Natural killer cell (primary cell): ENCODE results near the gene ABO. TPM values are rescaled to one million over a fixed set of nuclear protein-coding genes. Genes with fewer than 3 reads are reported as not detected.

Experiments used
- total RNA-seq, 4 donors: library from RNA; stranded (reverse); fragments of 120-200 nt in 1 of 4; gene quantifications; one replicate each; pipeline versions ENCODE4 v1.2.3 to v1.2.4, GENCODE V29; 2013 to 2022

Gene ABO
- total RNA-seq, 3 donors from 2014 or later (not counting 1 experiment from before 2014, with no cell fraction given), result 0.20 to 4.2 (median 0.56) TPM

Other genes starting within 250 kb of the ABO start
- gene GTF3C5, start 244.2 kb downstream of the ABO start, total RNA-seq, result 10 to 100 TPM; 52.6 to 69.2 (median 60.4) TPM
- gene CEL, start 213.2 kb downstream of the ABO start, total RNA-seq, result under 1 TPM; 0.18 to 0.68 (median 0.42) TPM
- 100 to 1,000 TPM; 206 to 250 (median 208) TPM for gene RALGDS, start 154.0 kb downstream of the ABO start, total RNA-seq
- gene GBGT1, start 111.3 kb downstream of the ABO start, total RNA-seq, result 1 to 10 TPM; 1.4 to 2.2 (median 1.7) TPM
- gene OBP2B, start 66.0 kb downstream of the ABO start, total RNA-seq, result not detected
- 10 to 100 TPM; 13.8 to 23.5 (median 21.3) TPM for gene SURF6, start 61.0 kb upstream of the ABO start, total RNA-seq
- gene MED22, start 72.9 kb upstream of the ABO start, total RNA-seq, result 10 to 100 TPM; 23.8 to 37.0 (median 28.1) TPM
- gene RPL7A, start 73.0 kb upstream of the ABO start, total RNA-seq, result 1,000 to 10,000 TPM; 1,409 to 1,616 (median 1,600) TPM
- gene SURF1, start 81.3 kb upstream of the ABO start, total RNA-seq, result 10 to 100 TPM; 35.6 to 44.4 (median 37.2) TPM
- gene SURF2, start 81.3 kb upstream of the ABO start, total RNA-seq, result 10 to 100 TPM; 14.3 to 14.9 (median 14.7) TPM
- 100 to 1,000 TPM; 111 to 135 (median 114) TPM for gene SURF4, start 100.9 kb upstream of the ABO start, total RNA-seq
- 1 to 10 TPM in 2 of 3 donors, under 1 TPM in 1; 0.53 to 2.9 (median 1.1) TPM for gene STKLD1, start 101.2 kb upstream of the ABO start, total RNA-seq
- gene REXO4, start 142.8 kb upstream of the ABO start, total RNA-seq, result 10 to 100 TPM; 14.2 to 21.6 (median 18.8) TPM
- 1 to 10 TPM; 2.3 to 3.0 (median 2.8) TPM for gene ADAMTS13, start 147.2 kb upstream of the ABO start, total RNA-seq
- 1 to 10 TPM; 4.5 to 8.3 (median 5.4) TPM for gene CACFD1, start 184.8 kb upstream of the ABO start, total RNA-seq
- 10 to 100 TPM in 2 of 3 donors, 1 to 10 TPM in 1; 5.0 to 20.1 (median 18.5) TPM for gene SLC2A6, start 203.9 kb upstream of the ABO start, total RNA-seq
- not detected for gene MYMK, start 249.8 kb upstream of the ABO start, total RNA-seq